Mesenteric fat pad (tissue), 1 donor: ENCODE data around the gene PRRT1B. TPM values are rescaled to one million over a fixed set of nuclear protein-coding genes. Genes with fewer than 3 reads are reported as not detected.

Experiments
- DNase-seq: peaks from one replicate; pipeline ENCODE4 v3.0.0-alpha.2; 2020; ENCODE audit warnings: low spot score
- total RNA-seq: library from RNA; stranded (reverse); fragmentation: NEBNext Ultra II Directional; extraction: Animal tissue kit (Norgen Biotek cat#: 25700); gene quantifications from one replicate; pipeline ENCODE4 v1.2.1, GENCODE V29; 2021
- donor health status: DM: yes; HTN: yes; CAD: no.

Gene PRRT1B
- total RNA-seq, 1 donor from 2014 or later = not detected

- DNase-seq = no peak
Observed at GRCh38 chr9:131522257-131523085, 22.9 kb upstream of the PRRT1B start.

GRCh38 chr9:131523086-131523388 is 22.3 kb upstream of the PRRT1B start:
- no peak for DNase-seq

GRCh38 chr9:131523451-131524435 is 21.6 kb upstream of the PRRT1B start:
- DNase-seq = no peak

GRCh38 chr9:131524665-131525315 is 20.5 kb upstream of the PRRT1B start:
- no peak for DNase-seq

GRCh38 chr9:131525643-131526565 is 19.4 kb upstream of the PRRT1B start:
- DNase-seq = no peak

GRCh38 chr9:131528186-131528585 is 17.1 kb upstream of the PRRT1B start:
- no peak for DNase-seq

GRCh38 chr9:131528886-131529505 is 16.3 kb upstream of the PRRT1B start:
- DNase-seq = no peak

- DNase-seq = no peak
Observed at GRCh38 chr9:131529597-131530545, 15.5 kb upstream of the PRRT1B start.

- no peak for DNase-seq
Observed at GRCh38 chr9:131530546-131530919, 14.8 kb upstream of the PRRT1B start.

GRCh38 chr9:131530920-131531832 is 14.1 kb upstream of the PRRT1B start, which contains the start of gene UCK1:
Gene UCK1 (minus strand): TSS chr9:131531263. CDS start chr9:131531174, 89 bp downstream.
- peak; percentile 93 for DNase-seq

- no peak for DNase-seq
Observed at GRCh38 chr9:131534721-131535237, 10.5 kb upstream of the PRRT1B start.

- no peak for DNase-seq
Observed at GRCh38 chr9:131537946-131538345, 7.4 kb upstream of the PRRT1B start.

- DNase-seq = no peak
Observed at GRCh38 chr9:131539223-131539923, 6.0 kb upstream of the PRRT1B start.

GRCh38 chr9:131543141-131543540 is 2.2 kb upstream of the PRRT1B start:
- DNase-seq = no peak

- no peak for DNase-seq
Observed at GRCh38 chr9:131545786-131546335, 538 bp downstream of the PRRT1B start.

GRCh38 chr9:131546336-131547084 is 1.2 kb downstream of the PRRT1B start:
- no peak for DNase-seq
